SK-N-SH (cell line): Measurements from ENCODE around the gene FMOD. TPM values are rescaled to one million over a fixed set of nuclear protein-coding genes. Genes with fewer than 3 reads are reported as not detected.

Experiments used
- CTCF ChIA-PET: fragments of 300-600, 350-600 bp; formaldehyde crosslinking; extraction: SDS; loops from one replicate; lab custom pipeline; 2021; lab: Yijun Ruan, JAX
- POLR2A ChIA-PET: fragments of 350-600 bp; sonication (Branson Sonifier 250); formaldehyde crosslinking; extraction: SDS; loops from one replicate; lab custom pipeline; 2020; ENCODE audit warnings: antibody characterized with exemption, inconsistent platforms; lab: Yijun Ruan, JAX
- DNase-seq: peaks from one replicate; pipeline ENCODE4 v3.0.0; 2012
- H2AFZ ChIP-seq: fragments of 200-600 bp; sonication (generic); 2 replicates; pipeline ENCODE4 v1.8.1; 2016; ENCODE audit warnings: antibody characterized with exemption, mild to moderate bottlenecking, low read depth
- H3F3A ChIP-seq: fragments of 200-600 bp; sonication (generic); replicated peaks from 2 replicates; pipeline ENCODE3; 2016; ENCODE audit warnings: antibody characterized with exemption, mild to moderate bottlenecking; ENCODE audit not compliant: insufficient read depth
- H3K27ac ChIP-seq, 2 experiments: fragments of 200-500 bp in 1 of 2; fragments of 200-600 bp in 1 of 2; sonication (Bioruptor generic) in 1 of 2; sonication (generic), shearing (Covaris generic) in 1 of 2; 2 replicates each; pipeline versions ENCODE4 v1.5.1 to v1.6.1; 2014 to 2016; ENCODE audit warnings: low read depth in 2 of 2, inconsistent platforms in 1 of 2, low read length in 1 of 2, mild to moderate bottlenecking in 1 of 2, mixed read lengths in 1 of 2
- H3K27me3 ChIP-seq: fragments of 200-600 bp; sonication (generic), shearing (Covaris generic); 2 replicates; pipeline ENCODE4 v1.6.1; 2016; ENCODE audit warnings: mixed run types; ENCODE audit not compliant: insufficient read depth
- H3K36me3 ChIP-seq, 2 experiments: fragments of 200-500 bp in 1 of 2; fragments of 200-600 bp in 1 of 2; sonication (Bioruptor generic) in 1 of 2; sonication (generic) in 1 of 2; replicated peaks in 1 of 2; 2 replicates each; pipeline versions ENCODE3 to v1.5.1; 2014 to 2016; ENCODE audit warnings: low read length in 1 of 2, mild to moderate bottlenecking in 1 of 2; ENCODE audit not compliant: insufficient read depth in 2 of 2, control insufficient read depth in 1 of 2
- H3K4me1 ChIP-seq, 2 experiments: fragments of 200-500 bp in 1 of 2; fragments of 200-600 bp in 1 of 2; sonication (Bioruptor generic) in 1 of 2; sonication (generic), shearing (Covaris generic) in 1 of 2; 2 replicates each; pipeline versions ENCODE4 v1.5.1 to v1.6.1; 2014 to 2016; ENCODE audit warnings: low read depth in 1 of 2, low read length in 1 of 2, mixed run types in 1 of 2; ENCODE audit not compliant: insufficient read depth in 2 of 2, control insufficient read depth in 1 of 2
- H3K4me2 ChIP-seq: fragments of 200-600 bp; sonication (generic), shearing (Covaris generic); 2 replicates; pipeline ENCODE4 v1.6.1; 2017; ENCODE audit warnings: mixed run types
- H3K4me3 ChIP-seq, 2 experiments: fragments of 200-500 bp in 1 of 2; fragments of 200-600 bp in 1 of 2; sonication (Bioruptor generic) in 1 of 2; sonication (generic), shearing (Covaris generic) in 1 of 2; 2 replicates each; pipeline versions ENCODE4 v1.5.1 to v1.8.1; 2014 to 2016; ENCODE audit warnings: low read depth in 2 of 2, inconsistent platforms in 1 of 2, low read length in 1 of 2, mild to moderate bottlenecking in 1 of 2, mixed read lengths in 1 of 2, moderate library complexity in 1 of 2
- H3K79me2 ChIP-seq: fragments of 200-600 bp; sonication (generic); 2 replicates; pipeline ENCODE4 v1.8.1; 2017; ENCODE audit warnings: mild to moderate bottlenecking; ENCODE audit not compliant: insufficient read depth
- H3K9ac ChIP-seq: fragments of 200-600 bp; sonication (generic); 2 replicates; pipeline ENCODE4 v1.6.1; 2017; ENCODE audit warnings: mixed run types
- H3K9me2 ChIP-seq: fragments of 200-600 bp; sonication (generic); 2 replicates; pipeline ENCODE4 v1.6.1; 2017; ENCODE audit warnings: mixed run types
- H3K9me3 ChIP-seq: fragments of 200-600 bp; sonication (generic); 2 replicates; pipeline ENCODE4 v1.6.1; 2017; ENCODE audit warnings: mixed run types, mild to moderate bottlenecking, moderate library complexity
- H4K20me1 ChIP-seq: fragments of 200-600 bp; sonication (generic); 2 replicates; pipeline ENCODE4 v1.6.1; 2017; ENCODE audit warnings: mild to moderate bottlenecking, mixed run types; ENCODE audit not compliant: insufficient read depth
- ELF1 ChIP-seq: IDR thresholded peaks from 2 replicates; pipeline ENCODE4 v1.4.0; 2012
- EP300 ChIP-seq, 2 experiments: IDR thresholded peaks; 2 replicates each; pipeline versions ENCODE4 v1.4.0 to v1.6.1; 2012; ENCODE audit warnings: borderline replicate concordance in 1 of 2, low read depth in 1 of 2, low read length in 1 of 2
- FOSL2 ChIP-seq: IDR thresholded peaks from 2 replicates; pipeline ENCODE4 v1.4.0; 2012; ENCODE audit warnings: low read depth, mild to moderate bottlenecking, moderate library complexity, borderline replicate concordance
- GABPA ChIP-seq: IDR thresholded peaks from 2 replicates; pipeline ENCODE4 v1.4.0; 2012; ENCODE audit warnings: low read depth, mild to moderate bottlenecking
- GATA2 ChIP-seq: sonication (generic); formaldehyde crosslinking; IDR thresholded peaks from 2 replicates; pipeline ENCODE4 v1.5.0; 2020; ENCODE audit warnings: mild to moderate bottlenecking, missing genetic modification reagents
- MAX ChIP-seq: IDR thresholded peaks from 2 replicates; pipeline ENCODE4 v1.4.0; 2012; ENCODE audit warnings: low read depth
- NFIC ChIP-seq: IDR thresholded peaks from 2 replicates; pipeline ENCODE4 v1.4.0; 2012; ENCODE audit warnings: borderline replicate concordance
- NRF1 ChIP-seq: IDR thresholded peaks from 2 replicates; pipeline ENCODE4 v1.6.1; 2012; ENCODE audit warnings: low read depth, mild to moderate bottlenecking, low read length
- RAD21 ChIP-seq: IDR thresholded peaks from 2 replicates; pipeline ENCODE4 v1.6.1; 2012; ENCODE audit warnings: mild to moderate bottlenecking, low read length
- TAF1 ChIP-seq: IDR thresholded peaks from 2 replicates; pipeline ENCODE4 v1.6.1; 2012; ENCODE audit warnings: low read depth, mild to moderate bottlenecking, low read length, moderate library complexity, borderline replicate concordance
- TCF12 ChIP-seq: IDR thresholded peaks from 2 replicates; pipeline ENCODE4 v1.4.0; 2012
- TEAD4 ChIP-seq: IDR thresholded peaks from 2 replicates; pipeline ENCODE4 v1.4.0; 2012; ENCODE audit warnings: mild to moderate bottlenecking, borderline replicate concordance; ENCODE audit not compliant: insufficient read depth
- USF1 ChIP-seq: IDR thresholded peaks from 2 replicates; pipeline ENCODE4 v1.4.0; 2012; ENCODE audit warnings: low read depth, borderline replicate concordance
- WGBS: methylation state at CpG from one replicate; pipeline ENCODE4 v1.1.6; 2017; ENCODE audit warnings: low lambda C conversion rate; 5-methylcytosine and 5-hydroxymethylcytosine counted together
- polyA plus RNA-seq, 3 experiments: library from polyadenylated mRNA; depleted of rRNA; stranded (reverse); fragments of >200 nt; gene quantifications; 2 replicates each; pipeline ENCODE4 v1.2.3, GENCODE V29; 2012
- TF ChIP-seq, protein P1 (sequence below): fragments of 200-600 bp; sonication (generic); IDR thresholded peaks from 2 replicates; pipeline ENCODE4 v1.6.1; 2017; ENCODE audit warnings: antibody characterized with exemption, mild to moderate bottlenecking, moderate library complexity
- TF ChIP-seq, protein P2 (sequence below): fragments of 150-350 bp; IDR thresholded peaks from 2 replicates; pipeline ENCODE4 v1.6.1; 2017; ENCODE audit warnings: antibody characterized with exemption, low read length, low read depth, borderline replicate concordance
- TF ChIP-seq, protein P3 (sequence below): IDR thresholded peaks from 2 replicates; pipeline ENCODE4; 2012
- TF ChIP-seq, protein P4 (sequence below): IDR thresholded peaks from 2 replicates; pipeline ENCODE4 v1.4.0; 2012; ENCODE audit warnings: low read depth, borderline replicate concordance
- TF ChIP-seq, protein P5 (sequence below): fragments of 150-350 bp; IDR thresholded peaks from 2 replicates; pipeline ENCODE4 v1.6.1; 2016; ENCODE audit warnings: mild to moderate bottlenecking, low read depth, low read length

Gene FMOD
- polyA plus RNA-seq, 1 of the 3 experiments (the other 2 are of a cell fraction), result not detected

- peaks cover 0 to 33% of the 10 kb centered on the region in 2 experiments; a peak in 2 of 4 replicates for H3K4me1 ChIP-seq
Observed at GRCh38 chr1:203366476-203366875, 15.6 kb upstream of the FMOD start.

DNA sequence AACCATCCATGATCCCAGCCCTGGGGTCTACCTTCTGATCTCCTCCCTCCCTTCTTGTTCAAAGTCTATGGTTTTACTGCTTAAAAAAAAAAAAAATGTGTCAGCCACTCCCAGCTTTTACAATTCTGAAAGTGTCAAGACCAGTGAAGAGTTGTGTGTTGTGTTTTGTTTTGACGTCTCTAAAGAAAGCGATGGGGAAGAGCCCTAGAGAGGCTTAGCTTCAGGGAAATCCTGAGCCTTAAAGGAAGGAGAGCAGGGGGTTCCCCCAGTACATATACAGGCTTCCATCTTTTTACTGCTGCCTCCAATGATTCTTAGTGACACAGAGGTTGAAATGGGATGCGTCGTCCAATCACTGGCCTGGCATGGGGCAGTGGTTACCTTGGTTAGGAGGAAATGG is 13.9 kb upstream of the FMOD start:
- ChIA-PET CTCF (interaction anchor here (0.6 to 11.8 kb wide), 6 partner anchors 15 to 327 kb away, joined by 3 to 157 read pairs (median 4); no protein-coding TSS in a partner anchor), POLR2A (interaction anchor here (0.6 kb wide), 1 partner anchor 126 kb away, joined by 3 read pairs; no protein-coding TSS in a partner anchor)
- Histone ChIP-seq H3K9ac (no peak overlapping the region), H3K79me2 (no peaks in the 10 kb centered on the region), H2AFZ (no peak overlapping the region), H3K9me3 (no peaks in the 10 kb centered on the region), H3K27me3 (peaks cover 30% of the 10 kb centered on the region), H4K20me1 (no peaks in the 10 kb centered on the region), H3K4me1 (peaks cover 0 to 48% of the 10 kb centered on the region in 2 experiments; a peak in 2 of 4 replicates), H3K27ac (peak overlapping the region in 1 of 2 experiments; percentile 97; a peak in 2 of 4 replicates), H3F3A (no peaks in the 10 kb centered on the region), H3K4me3 (no peak overlapping the region), H3K9me2 (no peaks in the 10 kb centered on the region), H3K36me3 (no peaks in the 10 kb centered on the region), H3K4me2 (no peak overlapping the region)
- TF ChIP-seq, protein P1, sequence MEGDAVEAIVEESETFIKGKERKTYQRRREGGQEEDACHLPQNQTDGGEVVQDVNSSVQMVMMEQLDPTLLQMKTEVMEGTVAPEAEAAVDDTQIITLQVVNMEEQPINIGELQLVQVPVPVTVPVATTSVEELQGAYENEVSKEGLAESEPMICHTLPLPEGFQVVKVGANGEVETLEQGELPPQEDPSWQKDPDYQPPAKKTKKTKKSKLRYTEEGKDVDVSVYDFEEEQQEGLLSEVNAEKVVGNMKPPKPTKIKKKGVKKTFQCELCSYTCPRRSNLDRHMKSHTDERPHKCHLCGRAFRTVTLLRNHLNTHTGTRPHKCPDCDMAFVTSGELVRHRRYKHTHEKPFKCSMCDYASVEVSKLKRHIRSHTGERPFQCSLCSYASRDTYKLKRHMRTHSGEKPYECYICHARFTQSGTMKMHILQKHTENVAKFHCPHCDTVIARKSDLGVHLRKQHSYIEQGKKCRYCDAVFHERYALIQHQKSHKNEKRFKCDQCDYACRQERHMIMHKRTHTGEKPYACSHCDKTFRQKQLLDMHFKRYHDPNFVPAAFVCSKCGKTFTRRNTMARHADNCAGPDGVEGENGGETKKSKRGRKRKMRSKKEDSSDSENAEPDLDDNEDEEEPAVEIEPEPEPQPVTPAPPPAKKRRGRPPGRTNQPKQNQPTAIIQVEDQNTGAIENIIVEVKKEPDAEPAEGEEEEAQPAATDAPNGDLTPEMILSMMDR, result no peak
- TF ChIP-seq, protein P2, sequence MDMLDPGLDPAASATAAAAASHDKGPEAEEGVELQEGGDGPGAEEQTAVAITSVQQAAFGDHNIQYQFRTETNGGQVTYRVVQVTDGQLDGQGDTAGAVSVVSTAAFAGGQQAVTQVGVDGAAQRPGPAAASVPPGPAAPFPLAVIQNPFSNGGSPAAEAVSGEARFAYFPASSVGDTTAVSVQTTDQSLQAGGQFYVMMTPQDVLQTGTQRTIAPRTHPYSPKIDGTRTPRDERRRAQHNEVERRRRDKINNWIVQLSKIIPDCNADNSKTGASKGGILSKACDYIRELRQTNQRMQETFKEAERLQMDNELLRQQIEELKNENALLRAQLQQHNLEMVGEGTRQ, result no peak
- TF ChIP-seq USF1 (no peak), GABPA (no peak), TCF12 (no peak)
- TF ChIP-seq, protein P3, sequence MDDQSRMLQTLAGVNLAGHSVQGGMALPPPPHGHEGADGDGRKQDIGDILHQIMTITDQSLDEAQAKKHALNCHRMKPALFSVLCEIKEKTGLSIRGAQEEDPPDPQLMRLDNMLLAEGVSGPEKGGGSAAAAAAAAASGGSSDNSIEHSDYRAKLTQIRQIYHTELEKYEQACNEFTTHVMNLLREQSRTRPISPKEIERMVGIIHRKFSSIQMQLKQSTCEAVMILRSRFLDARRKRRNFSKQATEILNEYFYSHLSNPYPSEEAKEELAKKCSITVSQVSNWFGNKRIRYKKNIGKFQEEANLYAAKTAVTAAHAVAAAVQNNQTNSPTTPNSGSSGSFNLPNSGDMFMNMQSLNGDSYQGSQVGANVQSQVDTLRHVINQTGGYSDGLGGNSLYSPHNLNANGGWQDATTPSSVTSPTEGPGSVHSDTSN, result no peak
- DNase-seq, result no peak
- WGBS, result 50% methylated on average over 4 of the region's 4 CpGs

More at GRCh38 chr1:203366476-203366875, 15.6 kb upstream of the FMOD start:
- ChIA-PET CTCF (interaction anchor here (2.3 to 11.8 kb wide), 2 partner anchors 26 to 120 kb away, joined by 6 to 157 read pairs; no protein-coding TSS in a partner anchor), POLR2A (no interaction called here)
- no peak for TF ChIP-seq TCF12
- TF ChIP-seq FOSL2, result no peak
- TF ChIP-seq RAD21, result no peak
- TF ChIP-seq, protein P4, sequence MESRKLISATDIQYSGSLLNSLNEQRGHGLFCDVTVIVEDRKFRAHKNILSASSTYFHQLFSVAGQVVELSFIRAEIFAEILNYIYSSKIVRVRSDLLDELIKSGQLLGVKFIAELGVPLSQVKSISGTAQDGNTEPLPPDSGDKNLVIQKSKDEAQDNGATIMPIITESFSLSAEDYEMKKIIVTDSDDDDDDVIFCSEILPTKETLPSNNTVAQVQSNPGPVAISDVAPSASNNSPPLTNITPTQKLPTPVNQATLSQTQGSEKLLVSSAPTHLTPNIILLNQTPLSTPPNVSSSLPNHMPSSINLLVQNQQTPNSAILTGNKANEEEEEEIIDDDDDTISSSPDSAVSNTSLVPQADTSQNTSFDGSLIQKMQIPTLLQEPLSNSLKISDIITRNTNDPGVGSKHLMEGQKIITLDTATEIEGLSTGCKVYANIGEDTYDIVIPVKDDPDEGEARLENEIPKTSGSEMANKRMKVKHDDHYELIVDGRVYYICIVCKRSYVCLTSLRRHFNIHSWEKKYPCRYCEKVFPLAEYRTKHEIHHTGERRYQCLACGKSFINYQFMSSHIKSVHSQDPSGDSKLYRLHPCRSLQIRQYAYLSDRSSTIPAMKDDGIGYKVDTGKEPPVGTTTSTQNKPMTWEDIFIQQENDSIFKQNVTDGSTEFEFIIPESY, result no peak
- no peak for TF ChIP-seq NRF1
- TF ChIP-seq MAX, result no peak
- TF ChIP-seq, protein P5, sequence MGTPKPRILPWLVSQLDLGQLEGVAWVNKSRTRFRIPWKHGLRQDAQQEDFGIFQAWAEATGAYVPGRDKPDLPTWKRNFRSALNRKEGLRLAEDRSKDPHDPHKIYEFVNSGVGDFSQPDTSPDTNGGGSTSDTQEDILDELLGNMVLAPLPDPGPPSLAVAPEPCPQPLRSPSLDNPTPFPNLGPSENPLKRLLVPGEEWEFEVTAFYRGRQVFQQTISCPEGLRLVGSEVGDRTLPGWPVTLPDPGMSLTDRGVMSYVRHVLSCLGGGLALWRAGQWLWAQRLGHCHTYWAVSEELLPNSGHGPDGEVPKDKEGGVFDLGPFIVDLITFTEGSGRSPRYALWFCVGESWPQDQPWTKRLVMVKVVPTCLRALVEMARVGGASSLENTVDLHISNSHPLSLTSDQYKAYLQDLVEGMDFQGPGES, result no peak
- no peak for TF ChIP-seq GATA2 (CRISPR knock-in tag)
- TF ChIP-seq TAF1, result no peak
- no peak for TF ChIP-seq EP300 (IDR thresholded peaks at IDR 0.05; ENCODE audit: borderline replicate concordance in 1 of 2, low read depth in 1 of 2, low read length in 1 of 2)
- TF ChIP-seq ELF1, result no peak
- TF ChIP-seq NFIC, result no peak
- TF ChIP-seq, protein P2, result no peak
- TF ChIP-seq TEAD4, result no peak
- Histone ChIP-seq H3K4me2 (no peak overlapping the region), H3K79me2 (no peaks in the 10 kb centered on the region), H3K9me2 (no peaks in the 10 kb centered on the region), H3K4me3 (no peak overlapping the region), H3K9ac (no peak overlapping the region), H3K27me3 (peaks cover 14% of the 10 kb centered on the region), H2AFZ (no peak overlapping the region), H3K36me3 (no peaks in the 10 kb centered on the region), H4K20me1 (no peaks in the 10 kb centered on the region), H3K27ac (no peak overlapping the region), H3K9me3 (no peaks in the 10 kb centered on the region), H3F3A (no peaks in the 10 kb centered on the region)
- WGBS, result 66% methylated on average over 3 of the region's 3 CpGs
- no peak for DNase-seq
